Testis (tissue), 3 donors: ENCODE measurements around the gene NBEA. TPM values are rescaled to one million over a fixed set of nuclear protein-coding genes. Genes with fewer than 3 reads are reported as not detected.

ENCODE experiments used
- DNase-seq: peaks from one replicate; pipeline ENCODE4 v3.0.0-alpha.2; 2019
- H3K27ac ChIP-seq, 2 donors: fragments of 200-600 bp; sonication (generic); one replicate each; pipeline ENCODE4 v1.5.1; 2019
- H3K27me3 ChIP-seq: fragments of 200-600 bp; sonication (generic); one replicate; pipeline ENCODE4 v1.5.1; 2019
- H3K36me3 ChIP-seq: fragments of 200-600 bp; sonication (generic); one replicate; pipeline ENCODE4 v1.5.1; 2017; ENCODE audit warnings: low read depth; ENCODE audit errors: missing control alignments
- H3K4me1 ChIP-seq: fragments of 200-600 bp; sonication (generic); one replicate; pipeline ENCODE4 v1.5.1; 2019
- H3K4me3 ChIP-seq, 2 donors: fragments of 200-600 bp; sonication (generic); one replicate each; pipeline ENCODE4 v1.5.1; 2017 to 2019
- H3K9me3 ChIP-seq: fragments of 200-600 bp; sonication (generic); one replicate; pipeline ENCODE4 v1.5.1; 2017
- CTCF ChIP-seq, 3 experiments: fragments of 450-650 bp in 2 of 3; fragments of 200-600 bp in 1 of 3; sonication (generic) in 1 of 3; IDR thresholded peaks; one replicate each; pipeline ENCODE4 v1.5.1; 2016 to 2019; ENCODE audit warnings: antibody characterized with exemption in 3 of 3, mild to moderate bottlenecking in 2 of 3, moderate library complexity in 1 of 3
- POLR2A ChIP-seq: fragments of 450-650 bp; IDR thresholded peaks from one replicate; pipeline ENCODE4 v1.6.1; 2017; ENCODE audit warnings: antibody characterized with exemption, mild to moderate bottlenecking, moderate library complexity
- WGBS, 2 donors: methylation state at CpG; one replicate each; pipeline ENCODE4 v1.1.5; 2018; 5-methylcytosine and 5-hydroxymethylcytosine counted together
- intact Hi-C: fragments of 100-400 bp; cut with DNase I; formaldehyde crosslinking; loops from one replicate; pipeline ENCODE4 v1.15.1; 2023; ENCODE audit warnings: low total_unique reads
- polyA plus RNA-seq: library from polyadenylated mRNA; stranded (reverse); fragments of 350-450 nt; fragmentation: Illumina TruSeq; extraction: RNeasy Lipid Tissue Mini Kit (QIAGEN cat#74804); gene quantifications from one replicate; pipeline ENCODE4 v1.2.3, GENCODE V29; 2014; ENCODE audit warnings: low read depth, low replicate concordance; ENCODE audit not compliant: insufficient read depth
- total RNA-seq, 2 donors: library from RNA; depleted of rRNA; stranded (reverse); fragments of >200 nt; gene quantifications; one replicate each; pipeline ENCODE4 v1.2.3, GENCODE V29; 2016

NBEA gene
- total and polyA plus RNA-seq, 3 donors from 2014 or later = 8.6 to 22.2 (median 18.3) TPM

DNA sequence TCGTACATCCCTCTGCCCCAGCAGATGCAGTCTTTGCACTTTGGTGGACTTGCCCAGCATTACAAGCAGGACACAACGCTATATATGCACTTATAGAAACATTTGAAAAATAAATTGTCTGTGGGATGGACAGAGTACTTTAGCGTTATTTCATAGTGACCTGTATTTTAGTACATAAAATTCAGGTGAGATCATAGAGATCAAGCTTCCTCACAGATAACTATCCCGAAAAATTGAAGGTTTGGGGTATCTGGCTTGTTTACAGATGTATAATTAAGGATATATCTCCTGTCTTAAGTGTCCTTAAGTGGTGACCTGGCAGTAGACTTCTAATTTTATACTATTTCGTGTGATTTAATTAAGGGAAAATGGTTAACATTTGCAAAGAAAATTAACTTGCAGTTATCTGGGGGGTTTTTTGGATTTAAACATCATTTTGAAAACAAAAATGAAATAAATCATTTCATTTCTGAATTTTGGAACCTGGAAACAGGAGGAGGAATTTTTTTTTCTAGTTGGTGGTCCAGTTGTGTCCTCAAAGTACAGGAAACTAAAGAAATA, 535.4 kb downstream of the NBEA start:
- intact Hi-C loops = no loop called here
- no peaks in the 10 kb centered on the region for H3K36me3 ChIP-seq
- no peaks in the 10 kb centered on the region for H3K27me3 ChIP-seq
- H3K9me3 ChIP-seq = no peaks in the 10 kb centered on the region
- WGBS, 2 donors = 62 to 71% methylated on average over 5 of the region's 5 CpGs
- no peaks in the 10 kb centered on the region for H3K4me1 ChIP-seq
- no peak for DNase-seq
- H3K4me3 ChIP-seq = no peak overlapping the region
- no peak overlapping the region for H3K27ac ChIP-seq
- TF ChIP-seq CTCF (IDR thresholded peaks at IDR 0.05) (no peak), POLR2A (no peak)

- Histone ChIP-seq H3K27ac (no peak overlapping the region), H3K4me1 (no peaks in the 10 kb centered on the region), H3K36me3 (no peaks in the 10 kb centered on the region), H3K27me3 (no peaks in the 10 kb centered on the region), H3K9me3 (no peaks in the 10 kb centered on the region), H3K4me3 (no peak overlapping the region)
- intact Hi-C loops = no loop called here
- no peak for DNase-seq
- WGBS, 2 donors = 56 to 57% methylated on average over 39 to 50 of the region's 51 CpGs
- TF ChIP-seq CTCF (IDR thresholded peaks at IDR 0.05) (no peak), POLR2A (no peak)
Measured at GRCh38 chr13:35478271-35479037, 536.4 kb downstream of the NBEA start.

- WGBS, 2 donors = 66 to 71% methylated on average over 14 of the region's 14 CpGs
- Histone ChIP-seq H3K9me3 (no peaks in the 10 kb centered on the region), H3K4me3 (no peak overlapping the region), H3K36me3 (no peaks in the 10 kb centered on the region), H3K27ac (no peak overlapping the region), H3K4me1 (no peaks in the 10 kb centered on the region), H3K27me3 (no peaks in the 10 kb centered on the region)
- intact Hi-C loops = no loop called here
- TF ChIP-seq POLR2A (no peak), CTCF (IDR thresholded peaks at IDR 0.05) (no peak)
- DNase-seq = no peak
Measured at GRCh38 chr13:35479038-35479492, 537.0 kb downstream of the NBEA start.

GRCh38 chr13:35479706-35480105, 537.6 kb downstream of the NBEA start:
- Histone ChIP-seq H3K27me3 (no peaks in the 10 kb centered on the region), H3K4me1 (no peaks in the 10 kb centered on the region), H3K27ac (no peak overlapping the region), H3K4me3 (no peak overlapping the region), H3K9me3 (no peaks in the 10 kb centered on the region), H3K36me3 (no peaks in the 10 kb centered on the region)
- TF ChIP-seq POLR2A (no peak), CTCF (IDR thresholded peaks at IDR 0.05) (no peak)
- intact Hi-C loops = no loop called here
- 63 to 76% methylated on average over 1 of the region's 1 CpG for WGBS, 2 donors
- DNase-seq = no peak
